WERI-Rb-1 (cell line): ENCODE measurements around the gene RASGRP4.

Experiments
- DNase-seq: peaks from one replicate; pipeline ENCODE4 v3.0.0-alpha.2; 2020
- H3K27ac ChIP-seq: fragments of 250-450 bp; sonication (Bioruptor Pico); 2 replicates; pipeline ENCODE4 v1.5.1; 2020; ENCODE audit warnings: mild to moderate bottlenecking, moderate library complexity
- H3K27me3 ChIP-seq: fragments of 250-450 bp; sonication (Bioruptor Pico); 2 replicates; pipeline ENCODE4 v1.5.1; 2021; ENCODE audit warnings: mild to moderate bottlenecking, low read depth, moderate library complexity; ENCODE audit not compliant: insufficient read depth, severe bottlenecking
- H3K36me3 ChIP-seq: fragments of 250-450 bp; sonication (Bioruptor Pico); 2 replicates; pipeline ENCODE4 v1.5.1; 2020; ENCODE audit warnings: mild to moderate bottlenecking, moderate library complexity
- H3K4me3 ChIP-seq: 2 replicates; pipeline ENCODE4 v1.5.1; 2011; ENCODE audit warnings: low read depth, mild to moderate bottlenecking, control low read depth, low read length
- H3K9me3 ChIP-seq: fragments of 250-450 bp; sonication (Bioruptor Pico); 2 replicates; pipeline ENCODE4 v1.5.1; 2021; ENCODE audit warnings: mild to moderate bottlenecking, moderate library complexity; ENCODE audit not compliant: severe bottlenecking
- TF ChIP-seq, protein P1 (sequence below): IDR thresholded peaks from 2 replicates; pipeline ENCODE4 v1.5.1; 2011; ENCODE audit warnings: low read depth, mild to moderate bottlenecking, control low read depth, inconsistent platforms, low read length

RASGRP4 gene

GRCh38 chr19:38362076-38362945 lies 63.7 kb downstream of the RASGRP4 start:
- Histone ChIP-seq H3K27ac (peak overlapping the region; percentile 84), H3K36me3 (no peaks in the 10 kb centered on the region), H3K9me3 (peaks cover 6% of the 10 kb centered on the region), H3K4me3 (peak overlapping the region; percentile 57), H3K27me3 (peaks cover 8% of the 10 kb centered on the region)
- peak; percentile 94 for DNase-seq
- TF ChIP-seq, protein P1, sequence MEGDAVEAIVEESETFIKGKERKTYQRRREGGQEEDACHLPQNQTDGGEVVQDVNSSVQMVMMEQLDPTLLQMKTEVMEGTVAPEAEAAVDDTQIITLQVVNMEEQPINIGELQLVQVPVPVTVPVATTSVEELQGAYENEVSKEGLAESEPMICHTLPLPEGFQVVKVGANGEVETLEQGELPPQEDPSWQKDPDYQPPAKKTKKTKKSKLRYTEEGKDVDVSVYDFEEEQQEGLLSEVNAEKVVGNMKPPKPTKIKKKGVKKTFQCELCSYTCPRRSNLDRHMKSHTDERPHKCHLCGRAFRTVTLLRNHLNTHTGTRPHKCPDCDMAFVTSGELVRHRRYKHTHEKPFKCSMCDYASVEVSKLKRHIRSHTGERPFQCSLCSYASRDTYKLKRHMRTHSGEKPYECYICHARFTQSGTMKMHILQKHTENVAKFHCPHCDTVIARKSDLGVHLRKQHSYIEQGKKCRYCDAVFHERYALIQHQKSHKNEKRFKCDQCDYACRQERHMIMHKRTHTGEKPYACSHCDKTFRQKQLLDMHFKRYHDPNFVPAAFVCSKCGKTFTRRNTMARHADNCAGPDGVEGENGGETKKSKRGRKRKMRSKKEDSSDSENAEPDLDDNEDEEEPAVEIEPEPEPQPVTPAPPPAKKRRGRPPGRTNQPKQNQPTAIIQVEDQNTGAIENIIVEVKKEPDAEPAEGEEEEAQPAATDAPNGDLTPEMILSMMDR, result no peak

DNA sequence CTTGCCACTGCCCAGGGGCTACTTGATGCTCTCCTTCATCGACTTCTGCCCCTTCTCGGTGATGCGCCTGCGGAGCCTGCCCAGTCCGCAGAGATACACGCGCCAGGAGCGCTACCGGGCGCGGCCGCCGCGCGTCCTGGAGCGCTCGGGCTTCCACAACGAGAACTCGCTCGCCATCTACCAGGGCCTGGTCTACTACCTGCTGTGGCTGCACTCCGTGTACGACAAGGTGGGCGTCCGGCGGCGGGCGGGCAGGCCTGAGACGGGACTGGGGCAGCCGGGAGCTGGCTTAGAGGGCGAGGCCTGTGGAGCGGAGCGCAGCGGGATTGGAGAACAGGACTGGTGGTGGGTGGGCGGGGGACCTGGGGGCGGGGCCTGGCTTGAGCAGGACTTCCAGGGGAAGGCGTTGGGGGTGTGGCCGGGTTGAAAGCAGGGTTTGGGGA lies 64.4 kb downstream of the RASGRP4 start:
- Histone ChIP-seq H3K27me3 (peaks cover 8% of the 10 kb centered on the region), H3K9me3 (peaks cover 6% of the 10 kb centered on the region), H3K27ac (peak overlapping the region; percentile 84), H3K36me3 (no peaks in the 10 kb centered on the region), H3K4me3 (peak overlapping the region; percentile 57)
- TF ChIP-seq, protein P1, result 0 out of 2 replicates have a peak, but pooled peaks have one; percentile 17
- peak; percentile 95 for DNase-seq

GRCh38 chr19:38360839-38361631 lies 65.0 kb downstream of the RASGRP4 start:
- H3K36me3 ChIP-seq, result no peaks in the 10 kb centered on the region
- peak overlapping the region; percentile 57 for H3K4me3 ChIP-seq
- peaks cover 6% of the 10 kb centered on the region for H3K9me3 ChIP-seq
- H3K27ac ChIP-seq, result peak overlapping the region; percentile 75
- TF ChIP-seq, protein P1, result no peak
- no peak for DNase-seq
- H3K27me3 ChIP-seq, result peaks cover 8% of the 10 kb centered on the region

GRCh38 chr19:38360351-38360750 lies 65.7 kb downstream of the RASGRP4 start:
- Histone ChIP-seq H3K4me3 (no peak overlapping the region), H3K27ac (no peak overlapping the region), H3K36me3 (no peaks in the 10 kb centered on the region), H3K9me3 (peaks cover 6% of the 10 kb centered on the region), H3K27me3 (peaks cover 8% of the 10 kb centered on the region)
- TF ChIP-seq, protein P1, result no peak
- DNase-seq, result peak; percentile 31

- Histone ChIP-seq H3K36me3 (no peaks in the 10 kb centered on the region), H3K9me3 (peaks cover under 1% of the 10 kb centered on the region), H3K4me3 (no peak overlapping the region), H3K27ac (no peak overlapping the region), H3K27me3 (peaks cover 8% of the 10 kb centered on the region)
- TF ChIP-seq, protein P1, result no peak
- DNase-seq, result no peak
Measured at GRCh38 chr19:38359242-38360021, 66.6 kb downstream of the RASGRP4 start.
